Measurements from ENCODE around the gene CPED1.
"Not testable (repeated sequence)": the region's sequence is repeated elsewhere in the genome, so short reads cannot be mapped to it uniquely, and the experiment has no call there.

Gene CPED1

DNA sequence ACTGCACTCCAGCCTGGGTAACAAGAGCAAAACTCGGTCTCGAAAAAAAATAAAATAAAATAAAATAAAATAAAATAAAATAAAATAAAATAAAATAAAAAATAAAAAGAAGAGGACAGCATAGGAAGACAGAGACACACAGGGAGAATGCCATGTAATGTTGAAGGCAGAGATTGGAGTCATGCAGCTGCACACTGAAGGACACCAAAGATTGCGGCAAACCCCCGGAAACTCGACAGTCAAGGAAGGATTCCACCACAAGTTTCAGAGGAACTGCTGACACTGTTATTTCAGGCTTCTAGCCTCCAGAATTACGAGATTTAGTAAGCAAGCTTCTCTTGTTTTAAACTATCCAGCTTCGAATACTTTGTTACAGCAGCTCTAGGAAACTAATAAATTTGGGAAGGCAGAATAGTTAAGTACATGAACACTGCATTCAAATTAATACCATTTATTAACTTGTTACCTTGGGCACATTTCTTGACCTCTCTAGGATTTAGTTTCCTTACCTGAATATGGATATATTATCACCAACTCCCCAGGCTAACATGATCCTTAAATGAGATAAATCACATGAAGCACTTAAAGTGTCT, 9.5 kb downstream of the CPED1 start:
- DNase-seq: no peak

GRCh38 chr7:120998520-120998919, 10.0 kb downstream of the CPED1 start:
- no peak for DNase-seq

DNA sequence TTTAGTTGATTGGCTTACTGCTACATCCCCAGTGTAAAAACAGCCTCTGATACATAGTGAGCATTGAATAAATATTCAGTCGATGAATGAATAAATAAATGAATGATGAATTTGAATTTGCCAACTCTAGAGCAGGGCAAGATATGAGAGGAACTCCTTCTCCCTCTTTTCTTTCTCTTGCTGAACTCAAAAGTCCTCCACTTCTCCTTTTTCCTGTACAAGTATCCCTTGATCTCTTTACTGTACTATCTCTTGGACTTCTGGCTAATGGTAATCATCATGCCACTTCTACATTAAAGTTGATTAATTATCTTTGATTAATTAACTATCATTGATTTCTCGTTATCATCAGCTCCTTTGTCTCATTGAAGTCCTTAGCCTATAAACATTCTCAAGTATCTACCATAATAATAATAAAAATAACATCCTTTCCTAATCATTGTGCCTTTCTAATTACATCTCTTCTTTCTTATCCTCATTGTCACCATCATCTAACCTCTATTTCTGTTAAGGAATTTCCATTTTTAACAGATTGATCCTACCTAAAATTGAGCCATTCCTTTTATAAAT, 10.6 kb downstream of the CPED1 start:
- no peak for DNase-seq

DNA sequence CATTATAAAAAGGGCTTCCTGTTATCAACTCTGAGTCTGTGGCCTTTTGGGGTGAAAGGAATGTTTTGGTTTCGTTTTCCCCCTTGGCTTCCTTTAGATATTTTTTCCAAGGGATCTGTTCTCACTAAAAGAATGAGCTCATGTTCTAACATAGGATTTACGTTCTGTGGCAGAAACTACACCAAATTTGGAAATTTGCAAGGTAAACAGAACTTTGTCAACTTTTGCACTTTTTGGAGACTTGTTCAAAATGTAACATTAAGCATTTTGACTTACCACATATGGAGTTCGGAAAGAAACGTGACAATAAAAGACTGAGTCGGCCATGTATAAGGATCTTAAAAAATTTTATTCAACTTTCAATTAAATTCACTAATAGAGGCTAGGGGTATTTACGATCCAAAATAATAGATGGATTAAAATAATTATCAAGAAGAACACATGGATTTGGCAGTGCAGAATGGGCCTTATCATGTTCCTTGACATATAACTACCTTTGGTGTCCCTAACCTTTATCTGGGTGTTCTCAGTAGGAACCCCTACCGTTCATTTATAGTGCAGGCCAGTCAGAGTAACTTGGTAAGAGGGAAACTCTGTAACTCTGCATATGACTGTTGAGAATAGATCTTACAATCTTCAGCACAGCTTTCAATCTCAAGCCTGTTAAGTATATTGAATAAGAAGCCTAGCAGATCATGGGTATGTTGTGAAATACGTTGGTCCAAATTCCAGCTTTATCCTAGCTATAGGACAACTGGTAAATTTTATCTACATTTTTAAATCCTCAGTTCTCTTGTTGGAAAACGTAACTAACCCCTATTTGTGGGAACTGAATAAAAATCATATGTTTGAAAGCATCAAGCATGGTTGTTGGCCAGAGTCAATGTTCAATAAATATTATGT, 11.8 kb downstream of the CPED1 start:
- DNase-seq: no peak

DNA sequence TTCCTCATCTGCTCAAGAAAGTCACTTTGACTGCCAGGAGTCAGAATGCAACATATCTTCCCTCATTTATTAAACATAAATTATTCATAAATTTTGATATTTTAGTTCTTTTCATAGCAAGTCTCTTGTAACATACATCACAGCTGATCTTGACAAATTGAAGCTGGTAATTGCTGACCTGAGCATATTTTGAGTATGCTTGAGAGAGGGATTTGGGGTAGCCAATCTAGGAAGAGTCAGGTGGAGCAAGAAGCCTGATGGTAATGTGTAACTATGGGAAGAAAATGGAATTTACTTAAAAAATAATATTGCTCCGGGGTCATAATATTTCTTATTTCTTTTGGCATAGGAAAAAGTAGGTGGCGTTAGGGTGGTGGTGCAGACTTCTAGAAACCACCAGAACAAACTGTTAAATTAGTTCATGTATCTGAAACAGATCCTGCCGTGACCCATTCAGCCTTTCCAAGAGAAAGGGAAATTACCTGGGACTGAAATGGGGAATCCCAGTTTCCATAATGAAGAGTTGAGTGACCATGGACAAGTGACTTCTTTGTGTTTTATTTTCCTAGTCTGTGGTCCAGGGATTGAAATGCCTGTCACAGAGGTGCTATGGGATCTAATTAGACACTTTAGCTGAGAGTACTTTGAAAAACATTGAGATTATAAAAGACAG, 12.9 kb downstream of the CPED1 start:
- DNase-seq: no peak

DNA sequence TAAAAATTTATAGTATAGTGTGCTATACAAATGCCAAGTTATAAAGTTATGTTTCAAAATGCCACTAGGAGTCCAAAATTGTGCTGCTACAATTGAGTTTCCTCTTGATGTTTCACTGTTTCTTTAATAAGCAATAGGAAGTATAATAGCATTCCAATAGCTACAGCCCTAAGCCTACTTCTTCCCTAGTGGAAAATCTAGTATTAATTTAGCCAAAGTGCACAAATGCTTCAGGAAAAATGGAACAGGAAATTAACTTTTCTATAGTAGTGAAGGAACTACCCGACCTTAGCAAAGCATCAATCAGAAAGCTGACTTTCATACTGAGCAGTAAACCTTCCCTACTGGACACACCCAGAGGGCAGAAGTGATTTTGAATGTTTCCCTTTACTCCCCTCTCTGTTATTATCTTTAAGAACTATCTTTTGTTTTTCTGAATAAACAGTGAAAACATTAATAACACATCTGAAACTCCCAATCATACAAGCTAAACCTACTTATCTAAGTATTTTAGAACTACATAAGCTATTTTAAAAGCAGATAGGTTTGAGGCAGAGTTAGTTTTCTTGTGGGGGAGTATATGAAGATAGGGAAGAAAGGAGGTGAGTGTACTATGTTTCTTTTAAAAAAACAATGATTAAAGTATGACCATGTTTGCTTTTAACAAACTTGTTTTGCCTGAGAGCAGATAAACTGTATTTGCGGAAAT, 13.7 kb downstream of the CPED1 start:
- DNase-seq: no peak

GRCh38 chr7:121002757-121003200, 14.3 kb downstream of the CPED1 start:
- no peak for DNase-seq

GRCh38 chr7:121003986-121004685, 15.6 kb downstream of the CPED1 start:
- no peak for DNase-seq

- not testable (repeated sequence) for DNase-seq
Observed at GRCh38 chr7:121005058-121005457, 16.5 kb downstream of the CPED1 start.

- DNase-seq: no peak
Observed at GRCh38 chr7:121005996-121006584, 17.6 kb downstream of the CPED1 start.

DNA sequence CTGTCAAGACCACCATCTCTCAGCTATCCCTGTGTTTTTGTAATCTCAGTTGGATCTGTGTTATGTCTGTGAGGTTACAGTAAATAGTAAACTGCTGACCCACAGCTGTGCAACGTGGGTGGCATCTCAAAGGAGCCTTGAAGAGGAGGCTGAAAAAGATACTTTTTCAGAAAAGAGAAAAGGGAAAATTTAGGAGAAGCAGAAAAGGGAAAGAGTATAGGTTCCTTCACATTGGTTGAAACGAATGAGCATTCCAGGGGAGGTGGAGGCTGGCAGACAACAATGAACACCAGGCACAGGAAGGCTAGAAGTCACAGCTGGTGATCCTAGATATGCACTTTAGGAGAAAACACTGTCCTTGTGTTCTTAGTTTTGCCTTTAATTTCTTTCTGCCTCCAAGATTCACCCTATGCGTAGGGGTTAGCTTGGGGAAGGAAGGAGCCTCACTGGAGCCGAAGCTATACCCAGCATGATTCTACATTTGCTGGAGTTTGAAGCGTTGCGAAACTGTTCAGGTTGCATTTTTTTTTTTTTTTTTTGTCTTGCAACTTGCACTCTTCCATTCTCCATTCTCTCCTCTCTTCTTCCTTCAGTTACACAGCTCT, 18.3 kb downstream of the CPED1 start:
- no peak for DNase-seq

DNA sequence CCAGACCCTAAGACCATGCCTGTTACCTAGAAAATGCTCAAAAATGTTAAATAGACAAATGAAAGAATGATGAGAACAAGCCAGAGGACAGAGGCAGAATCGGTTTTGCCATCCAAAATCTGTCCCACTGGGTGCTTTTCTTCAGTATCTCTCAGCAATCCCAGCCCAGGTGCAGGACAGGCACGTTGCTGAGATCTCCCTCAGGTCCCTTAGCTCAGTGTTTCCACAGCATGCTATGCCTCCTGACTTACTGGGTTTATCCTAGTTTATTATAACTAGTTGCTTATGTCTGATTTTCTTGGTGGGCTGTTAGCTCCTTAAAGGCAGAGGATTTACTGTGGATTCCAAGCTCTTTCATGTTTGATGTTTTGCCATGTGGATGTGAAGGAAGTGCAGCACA, 20.3 kb downstream of the CPED1 start:
- DNase-seq: no peak

- no peak for DNase-seq
Observed at GRCh38 chr7:121011401-121011800, 22.9 kb downstream of the CPED1 start.

DNA sequence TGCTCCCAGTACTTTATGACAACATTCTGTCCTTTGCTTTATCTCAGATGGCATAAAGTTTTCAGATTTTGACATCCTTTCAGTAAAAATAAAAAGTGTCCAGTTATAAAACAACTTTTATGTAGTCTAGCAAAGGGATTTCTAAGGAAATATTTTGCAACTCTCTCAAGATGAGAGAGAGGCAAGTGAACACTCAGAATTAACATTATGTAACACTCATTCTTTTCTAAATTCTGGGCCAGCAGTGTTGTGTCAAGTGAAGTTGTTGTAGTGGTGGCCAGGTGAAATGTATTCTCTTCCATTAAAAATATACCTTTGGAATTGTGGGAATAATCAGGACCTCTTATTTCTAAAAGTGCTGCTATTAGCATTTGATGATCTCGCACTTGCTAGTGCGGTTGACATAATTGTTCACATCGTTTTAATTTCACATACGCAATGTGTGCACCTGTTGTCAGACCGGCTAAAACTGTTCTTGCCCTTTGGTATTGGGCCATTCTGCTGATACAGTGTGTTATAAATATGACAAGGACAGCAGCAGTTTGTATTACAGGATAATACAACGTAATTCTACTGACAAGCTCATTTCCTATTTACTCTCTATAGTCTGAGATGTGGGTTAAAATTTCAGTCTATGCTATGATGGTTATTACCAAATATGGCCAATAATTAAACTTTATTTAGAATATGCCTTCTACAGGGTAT, 23.8 kb downstream of the CPED1 start:
- no peak for DNase-seq

DNA sequence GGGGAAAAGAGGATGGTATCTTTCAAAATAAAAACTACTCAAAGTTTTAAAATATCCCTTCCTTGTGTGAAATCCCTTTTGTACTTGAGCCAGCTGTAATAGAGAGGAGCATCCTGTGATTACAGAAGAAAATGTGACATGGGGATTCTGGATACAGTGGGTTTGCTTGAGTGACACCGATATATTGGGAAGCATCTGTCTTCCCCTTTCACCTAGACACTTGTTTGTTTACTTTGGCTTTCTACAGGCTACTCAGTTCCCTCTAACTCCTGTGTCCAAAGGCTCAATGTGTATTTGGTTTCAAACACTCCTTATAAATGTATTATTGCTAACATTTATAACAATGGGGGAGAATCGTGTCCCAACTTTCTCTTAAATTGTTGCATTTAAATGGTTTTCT, 24.4 kb downstream of the CPED1 start:
- no peak for DNase-seq

GRCh38 chr7:121015560-121015959, 27.0 kb downstream of the CPED1 start:
- no peak for DNase-seq

DNA sequence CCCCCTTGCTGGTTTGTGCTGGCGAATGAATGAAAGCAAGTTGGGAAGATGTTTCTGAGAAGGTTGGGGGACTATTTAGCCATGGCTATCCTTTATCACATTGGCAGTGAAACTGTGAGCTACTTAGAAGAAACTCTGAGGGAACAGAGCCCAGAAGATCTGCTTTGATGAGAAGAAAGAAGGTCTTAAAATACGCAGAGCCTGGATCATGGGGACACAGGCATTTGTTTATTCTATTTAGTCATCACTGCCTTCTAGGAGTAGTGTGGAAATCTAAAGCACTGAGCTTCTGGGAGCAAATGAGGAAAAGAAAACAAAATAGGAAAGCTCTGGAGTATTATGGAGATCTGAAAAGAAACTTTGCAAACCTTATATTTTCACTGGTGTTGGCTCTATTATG, 28.5 kb downstream of the CPED1 start:
- DNase-seq: no peak

- no peak for DNase-seq
Observed at GRCh38 chr7:121017586-121017985, 29.1 kb downstream of the CPED1 start.

DNA sequence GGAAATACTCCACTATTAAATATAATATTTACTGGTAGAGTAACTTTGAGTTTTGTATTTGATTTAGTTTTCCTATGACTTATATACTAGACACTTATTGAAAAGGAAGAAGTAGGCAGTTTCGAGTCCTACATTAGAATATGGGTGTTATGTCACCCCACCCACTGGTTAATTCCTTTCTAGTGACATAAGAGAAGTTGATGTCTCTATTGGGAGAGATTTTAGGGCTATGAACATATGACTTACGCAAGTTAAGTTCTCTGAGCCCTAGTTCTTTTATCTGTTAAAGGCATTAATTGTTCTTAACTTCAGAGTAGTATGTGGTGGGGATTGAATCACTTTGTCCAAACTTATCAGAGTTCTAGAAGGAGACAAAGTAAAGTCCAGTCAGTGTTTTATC, 30.5 kb downstream of the CPED1 start:
- no peak for DNase-seq

DNA sequence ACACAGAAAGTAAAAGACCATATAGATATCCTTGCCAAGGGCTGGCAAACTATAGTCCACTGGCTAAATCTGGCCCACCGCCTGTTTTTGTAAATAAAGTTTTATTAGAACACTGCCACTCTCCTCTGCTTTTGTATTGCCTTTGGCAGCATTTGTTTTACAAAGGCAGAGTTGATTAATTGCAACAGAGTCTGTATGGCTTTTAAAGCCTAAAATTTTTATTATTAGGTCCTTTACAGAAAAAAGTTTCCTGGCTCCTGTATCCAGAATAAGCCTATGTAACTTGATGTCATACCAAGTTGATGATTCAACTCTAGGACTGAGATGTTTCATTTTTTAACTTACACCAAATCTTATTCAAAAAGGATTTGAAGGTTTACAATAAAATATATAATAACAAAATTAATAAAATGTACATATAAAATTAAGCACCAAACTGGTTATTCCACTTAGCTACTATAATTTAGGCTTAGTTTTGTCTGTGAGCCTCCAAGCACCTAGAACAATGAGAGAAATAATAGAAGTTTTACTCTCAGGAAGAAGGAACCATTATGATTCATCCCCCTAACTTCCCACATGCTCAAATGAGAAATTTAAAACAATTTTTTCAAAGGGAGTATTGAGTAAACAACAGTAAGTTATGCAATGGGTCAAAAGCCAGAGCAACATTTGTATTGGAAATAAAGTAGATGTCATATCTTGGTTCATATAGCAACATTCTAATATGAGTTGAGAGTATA, 31.9 kb downstream of the CPED1 start:
- no peak for DNase-seq

All from NCI-H1930 (cell line).